OCI-LY1 (cell line): ENCODE measurements around the gene ZBTB16.

Experiments
- H2AFZ ChIP-seq: fragments of 200-600 bp; sonication (generic), shearing (Covaris generic); 2 replicates; pipeline ENCODE4 v1.6.0; 2014; ENCODE audit warnings: antibody characterized with exemption, mild to moderate bottlenecking, low read length
- H3F3A ChIP-seq: fragments of 200-600 bp; sonication (generic), shearing (Covaris generic); 2 replicates; pipeline ENCODE4 v1.6.0; 2014; ENCODE audit warnings: mild to moderate bottlenecking, antibody characterized with exemption, low read length, moderate library complexity; ENCODE audit not compliant: insufficient read depth
- H3K27ac ChIP-seq: fragments of 200-600 bp; sonication (generic); 2 replicates; pipeline ENCODE4 v1.5.1; 2014; ENCODE audit warnings: low read length, mixed run types, mild to moderate bottlenecking, low read depth; ENCODE audit not compliant: poor library complexity, severe bottlenecking
- H3K27me3 ChIP-seq: fragments of 200-600 bp; sonication (generic); 2 replicates; pipeline ENCODE4 v1.6.0; 2014; ENCODE audit warnings: antibody characterized with exemption, mild to moderate bottlenecking, low read length, moderate library complexity; ENCODE audit not compliant: insufficient read depth
- H3K36me3 ChIP-seq: fragments of 200-600 bp; sonication (generic); 2 replicates; pipeline ENCODE4 v1.6.1; 2014; ENCODE audit warnings: mild to moderate bottlenecking, antibody characterized with exemption, low read length, moderate library complexity, mixed read lengths; ENCODE audit not compliant: insufficient read depth
- H3K4me1 ChIP-seq: fragments of 200-600 bp; sonication (generic); 2 replicates; pipeline ENCODE4 v1.5.1; 2014; ENCODE audit warnings: mild to moderate bottlenecking, low read length, moderate library complexity; ENCODE audit not compliant: insufficient read depth, severe bottlenecking
- H3K4me2 ChIP-seq: fragments of 200-600 bp; sonication (generic), shearing (Covaris generic); 2 replicates; pipeline ENCODE4 v1.6.1; 2014; ENCODE audit warnings: low read length
- H3K4me3 ChIP-seq: fragments of 200-600 bp; sonication (generic); 2 replicates; pipeline ENCODE4 v1.5.1; 2014; ENCODE audit warnings: low read length, low read depth, mild to moderate bottlenecking, mixed read lengths; ENCODE audit not compliant: poor library complexity, severe bottlenecking
- H3K79me2 ChIP-seq: fragments of 200-600 bp; shearing (Covaris generic); 2 replicates; pipeline ENCODE4 v1.6.1; 2016; ENCODE audit warnings: mixed run types, low read length, mixed read lengths; ENCODE audit not compliant: insufficient read depth
- H3K9ac ChIP-seq: fragments of 200-600 bp; sonication (generic), shearing (Covaris generic); 2 replicates; pipeline ENCODE4 v1.6.1; 2014; ENCODE audit warnings: mild to moderate bottlenecking, low read length, mixed read lengths
- H3K9me2 ChIP-seq: fragments of 200-600 bp; sonication (generic), shearing (Covaris generic); 2 replicates; pipeline ENCODE4 v1.6.1; 2014; ENCODE audit warnings: low read depth, mild to moderate bottlenecking, low read length, mixed read lengths
- H3K9me3 ChIP-seq: fragments of 200-600 bp; shearing (Covaris generic); 2 replicates; pipeline ENCODE4 v1.6.1; 2014; ENCODE audit warnings: low read length, mixed read lengths
- H4K20me1 ChIP-seq: fragments of 200-600 bp; sonication (generic), shearing (Covaris generic); 2 replicates; pipeline ENCODE4 v1.6.0; 2016; ENCODE audit warnings: mild to moderate bottlenecking, low read length; ENCODE audit not compliant: insufficient read depth
- CTCF ChIP-seq: fragments of 200-600 bp; sonication (generic), shearing (Covaris generic); IDR thresholded peaks from 2 replicates; pipeline ENCODE4 v1.5.1; 2017; ENCODE audit warnings: mild to moderate bottlenecking, antibody characterized with exemption, low read length, moderate library complexity, mixed read lengths
- EZH2 ChIP-seq: fragments of 200-600 bp; sonication (generic), shearing (Covaris generic); IDR thresholded peaks from 2 replicates; pipeline ENCODE4 v1.8.0; 2017; ENCODE audit warnings: borderline replicate concordance, mixed run types, mild to moderate bottlenecking, antibody characterized with exemption, low read length, moderate library complexity, mixed read lengths

The ZBTB16 gene

GRCh38 chr11:114031246-114031966 lies 28.1 kb upstream of the ZBTB16 start:
- no peak overlapping the region for H2AFZ ChIP-seq
- no peaks in the 10 kb centered on the region for H3K36me3 ChIP-seq
- no peaks in the 10 kb centered on the region for H3K9me2 ChIP-seq
- no peaks in the 10 kb centered on the region for H3K9me3 ChIP-seq
- no peak overlapping the region for H3K4me3 ChIP-seq
- H3K79me2 ChIP-seq = no peaks in the 10 kb centered on the region
- H3K4me1 ChIP-seq = no peaks in the 10 kb centered on the region
- H3K27ac ChIP-seq = no peak overlapping the region
- H3K27me3 ChIP-seq = no peaks in the 10 kb centered on the region
- H3K9ac ChIP-seq = no peak overlapping the region
- H3K4me2 ChIP-seq = no peak overlapping the region
- H4K20me1 ChIP-seq = no peaks in the 10 kb centered on the region
- H3F3A ChIP-seq = no peaks in the 10 kb centered on the region
- TF ChIP-seq EZH2 (no peak), CTCF (no peak)

GRCh38 chr11:114031967-114032320 lies 27.6 kb upstream of the ZBTB16 start:
- TF ChIP-seq EZH2 (no peak), CTCF (no peak)
- H3K9me3 ChIP-seq = no peaks in the 10 kb centered on the region
- no peak overlapping the region for H3K4me3 ChIP-seq
- no peaks in the 10 kb centered on the region for H3K4me1 ChIP-seq
- no peak overlapping the region for H3K4me2 ChIP-seq
- H3K27ac ChIP-seq = no peak overlapping the region
- no peaks in the 10 kb centered on the region for H3K9me2 ChIP-seq
- H3K36me3 ChIP-seq = no peaks in the 10 kb centered on the region
- H4K20me1 ChIP-seq = no peaks in the 10 kb centered on the region
- no peaks in the 10 kb centered on the region for H3F3A ChIP-seq
- no peak overlapping the region for H2AFZ ChIP-seq
- H3K9ac ChIP-seq = no peak overlapping the region
- no peaks in the 10 kb centered on the region for H3K79me2 ChIP-seq
- no peaks in the 10 kb centered on the region for H3K27me3 ChIP-seq

- no peaks in the 10 kb centered on the region for H3F3A ChIP-seq
- H2AFZ ChIP-seq = no peak overlapping the region
- no peaks in the 10 kb centered on the region for H3K27me3 ChIP-seq
- H3K79me2 ChIP-seq = no peaks in the 10 kb centered on the region
- H3K4me1 ChIP-seq = no peaks in the 10 kb centered on the region
- no peak overlapping the region for H3K9ac ChIP-seq
- TF ChIP-seq CTCF (no peak), EZH2 (no peak)
- no peaks in the 10 kb centered on the region for H3K9me3 ChIP-seq
- H4K20me1 ChIP-seq = no peaks in the 10 kb centered on the region
- H3K9me2 ChIP-seq = no peaks in the 10 kb centered on the region
- no peaks in the 10 kb centered on the region for H3K36me3 ChIP-seq
- H3K27ac ChIP-seq = no peak overlapping the region
- H3K4me3 ChIP-seq = no peak overlapping the region
- H3K4me2 ChIP-seq = no peak overlapping the region
These were observed 26.4 kb upstream of the ZBTB16 start for GRCh38 chr11:114033066-114033465.
